ENCODE data around the gene KATNIP. TPM values are rescaled to one million over a fixed set of nuclear protein-coding genes. Genes with fewer than 3 reads are reported as not detected.

KATNIP gene
- 22.6 TPM for total RNA-seq
- long read RNA-seq, partial matches to known transcripts: 14 of 21 reads
- long read RNA-seq, other reads (novel, unspliced or antisense): 4 of 21 reads

DNA sequence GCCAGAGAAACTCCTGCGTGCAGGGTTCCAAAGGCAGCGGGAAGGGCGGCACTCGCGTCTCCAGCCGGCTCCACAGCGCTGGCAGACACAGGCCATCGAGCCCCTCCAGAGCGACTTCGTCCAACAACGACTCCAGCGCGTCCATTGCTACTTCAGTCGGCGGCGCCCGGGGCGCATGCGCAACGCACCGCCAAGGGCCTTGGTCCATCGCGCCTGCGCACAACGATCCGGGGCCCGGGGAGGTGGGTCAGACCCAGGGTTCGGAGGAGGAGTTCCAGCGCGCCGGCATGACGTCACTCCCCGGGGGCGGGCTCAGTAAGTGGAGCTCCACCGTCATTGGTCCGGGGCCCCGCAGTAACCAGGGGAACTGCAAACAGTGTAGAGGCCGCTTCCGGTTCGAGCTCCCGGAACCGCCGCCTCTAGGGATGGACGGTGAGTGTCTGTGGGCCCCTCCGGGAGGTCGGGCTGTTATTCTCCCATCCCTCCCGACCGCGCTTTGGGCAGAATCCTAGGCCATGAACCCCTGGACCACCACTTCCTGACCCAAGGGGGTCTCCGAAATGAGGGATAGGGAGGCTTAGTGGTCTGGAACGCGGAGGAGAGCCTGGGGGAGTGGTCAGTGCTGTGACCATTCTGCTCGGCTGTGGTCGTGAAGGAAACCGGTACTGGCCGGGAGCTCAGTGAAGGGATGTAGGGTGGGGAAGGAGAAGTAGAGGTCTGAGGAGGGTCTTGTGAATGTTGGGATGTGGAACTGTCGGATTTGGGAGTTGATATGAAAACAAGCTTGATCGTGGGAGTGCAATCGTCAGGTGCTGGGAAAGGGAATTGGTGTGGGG is at the start of gene KATNIP, which contains the start of gene GTF3C1:
KATNIP (plus strand) TSS at position 399 of the 836 bp plus-strand sequence; CDS start at position 426, 27 bp downstream.
GTF3C1 (minus strand) TSS at position 168 of the 836 bp plus-strand sequence; CDS start at position 145, 23 bp downstream.
- DNase-seq (ENCODE audit: low spot score): peak; percentile 100
- intact Hi-C loops (cut with DNase I): no loop called here

DNA sequence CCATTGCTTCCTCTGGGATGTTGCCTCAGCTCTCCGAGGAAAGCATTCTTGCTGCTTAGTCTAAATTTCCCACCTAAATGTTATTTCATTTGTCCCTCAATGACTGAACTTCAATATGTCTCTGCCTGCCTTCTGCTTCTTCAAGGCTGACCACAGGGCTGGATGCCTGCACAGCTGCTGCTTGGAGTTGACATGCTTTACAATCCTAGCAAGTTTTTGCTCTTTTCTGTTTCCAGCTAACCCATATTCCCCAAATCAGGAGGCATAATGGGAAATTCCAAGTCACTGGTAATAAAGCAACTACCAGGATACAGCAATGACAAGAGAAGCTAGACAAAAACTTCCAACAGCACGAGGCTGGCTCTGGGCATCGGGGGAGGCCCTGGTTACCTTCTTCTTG is 49.1 kb upstream of the KATNIP start:
- no peak for DNase-seq (ENCODE audit: low spot score)
- intact Hi-C loops (cut with DNase I): no loop called here

DNA sequence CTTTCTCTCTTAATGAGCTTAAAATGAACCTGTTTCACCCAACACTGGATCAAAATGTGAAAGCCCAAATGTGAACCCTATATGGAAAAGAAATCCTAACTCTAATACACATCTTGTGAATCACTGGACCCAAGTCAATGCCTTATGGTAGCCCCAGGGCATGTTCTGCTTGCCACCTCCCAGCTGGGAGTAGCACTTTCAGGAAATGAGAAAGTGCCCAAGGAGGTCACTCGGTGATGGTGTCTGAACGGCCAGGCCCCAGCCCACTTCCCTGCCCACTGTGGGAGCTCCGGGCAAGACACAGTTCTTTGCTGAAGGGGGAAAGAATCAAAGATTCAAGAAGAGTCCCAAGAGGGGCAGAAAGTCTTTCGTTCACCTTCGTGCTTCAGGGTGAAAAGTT is 46.3 kb upstream of the KATNIP start:
- intact Hi-C loops (cut with DNase I): no loop called here

DNA sequence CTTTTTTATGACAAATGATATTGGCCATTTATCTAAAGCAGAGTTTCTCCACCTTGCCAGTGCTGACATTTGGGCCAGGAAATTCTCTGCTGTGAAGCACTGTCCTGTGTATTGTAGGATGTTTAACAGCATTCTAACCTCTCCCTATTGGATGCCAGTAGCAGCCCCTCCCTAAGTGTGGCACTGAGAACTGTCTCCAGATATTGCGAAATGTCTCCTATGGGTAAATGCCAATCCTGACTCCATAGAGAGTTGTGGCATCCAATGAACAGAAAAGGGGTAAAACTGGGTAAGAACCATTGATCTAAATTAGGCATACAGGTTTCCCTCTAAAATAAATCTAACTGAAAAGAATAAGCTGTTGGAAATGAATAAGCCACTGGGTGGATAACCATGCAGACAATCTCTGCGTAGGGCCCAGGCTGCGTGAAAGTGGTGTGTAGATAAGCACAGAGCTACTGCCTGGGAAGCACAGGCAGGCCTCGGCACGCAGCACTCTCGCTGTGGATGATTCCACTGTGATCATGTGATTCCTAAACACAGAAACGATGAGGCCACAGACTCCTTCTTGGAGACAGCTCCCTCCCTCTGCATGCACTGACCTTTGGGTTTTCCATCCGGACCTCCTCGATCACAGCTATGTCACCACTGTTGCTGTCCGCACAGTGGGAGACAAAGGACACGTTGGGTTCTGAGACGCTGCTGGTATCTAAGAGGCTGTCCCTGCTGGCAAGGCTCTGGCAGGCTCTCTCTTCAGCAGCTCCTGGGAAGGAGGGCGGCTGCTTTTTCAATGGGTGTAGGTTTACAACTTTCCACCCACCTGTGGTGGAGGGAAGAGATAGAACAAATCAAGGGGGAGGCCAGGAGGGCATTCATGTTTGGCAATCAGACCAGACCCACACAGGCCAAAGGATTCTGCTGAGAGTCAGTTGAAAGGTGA is 44.4 kb upstream of the KATNIP start:
- intact Hi-C loops (cut with DNase I): no loop called here

More for the DNA sequence above, 46.3 kb upstream of the KATNIP start:
- DNase-seq (ENCODE audit: low spot score): no peak

DNA sequence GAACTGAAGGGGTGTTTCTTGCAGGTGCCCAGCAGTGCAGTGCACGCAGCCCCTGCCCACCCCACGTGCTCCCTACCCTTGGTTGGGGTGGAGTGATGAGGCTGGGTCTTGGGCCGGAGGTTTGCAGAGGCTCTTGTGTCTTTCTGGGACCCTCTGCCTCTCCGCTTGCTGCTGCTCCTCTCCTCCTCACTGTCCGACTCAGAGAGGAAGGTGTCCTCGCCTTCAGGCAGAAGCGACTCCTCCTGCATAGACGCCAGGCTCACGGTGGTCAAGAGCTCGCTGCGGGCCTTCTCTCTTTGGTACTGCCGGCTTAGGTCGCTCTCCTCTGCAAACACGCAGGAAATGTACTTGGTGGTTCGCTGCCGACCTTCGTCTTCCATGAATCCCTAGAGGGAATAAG is 43.2 kb upstream of the KATNIP start:
- intact Hi-C loops (cut with DNase I): no loop called here

More for the DNA sequence above, 44.4 kb upstream of the KATNIP start:
- DNase-seq (ENCODE audit: low spot score): no peak

DNA sequence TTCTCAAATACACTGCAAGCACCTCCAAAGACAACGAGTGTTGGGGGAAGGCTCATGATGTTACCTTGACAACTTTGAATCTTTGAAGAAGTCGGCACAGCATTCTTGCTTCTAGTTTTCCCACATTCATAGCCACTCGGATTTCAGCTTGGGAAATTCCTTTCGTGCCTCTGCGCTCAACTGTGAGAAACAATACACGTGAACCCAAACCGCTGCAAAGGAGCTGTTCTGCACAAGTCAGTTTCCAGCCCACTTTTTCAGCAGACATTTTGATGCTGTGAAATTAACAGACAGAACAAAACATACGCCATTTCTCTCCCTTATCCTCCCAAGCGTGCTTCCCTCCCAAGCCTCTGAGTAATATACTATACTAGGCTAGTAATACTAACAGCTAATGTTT is 41.5 kb upstream of the KATNIP start:
- intact Hi-C loops (cut with DNase I): no loop called here
- DNase-seq (ENCODE audit: low spot score): no peak

More for the DNA sequence above, 43.2 kb upstream of the KATNIP start:
- no peak for DNase-seq (ENCODE audit: low spot score)

DNA sequence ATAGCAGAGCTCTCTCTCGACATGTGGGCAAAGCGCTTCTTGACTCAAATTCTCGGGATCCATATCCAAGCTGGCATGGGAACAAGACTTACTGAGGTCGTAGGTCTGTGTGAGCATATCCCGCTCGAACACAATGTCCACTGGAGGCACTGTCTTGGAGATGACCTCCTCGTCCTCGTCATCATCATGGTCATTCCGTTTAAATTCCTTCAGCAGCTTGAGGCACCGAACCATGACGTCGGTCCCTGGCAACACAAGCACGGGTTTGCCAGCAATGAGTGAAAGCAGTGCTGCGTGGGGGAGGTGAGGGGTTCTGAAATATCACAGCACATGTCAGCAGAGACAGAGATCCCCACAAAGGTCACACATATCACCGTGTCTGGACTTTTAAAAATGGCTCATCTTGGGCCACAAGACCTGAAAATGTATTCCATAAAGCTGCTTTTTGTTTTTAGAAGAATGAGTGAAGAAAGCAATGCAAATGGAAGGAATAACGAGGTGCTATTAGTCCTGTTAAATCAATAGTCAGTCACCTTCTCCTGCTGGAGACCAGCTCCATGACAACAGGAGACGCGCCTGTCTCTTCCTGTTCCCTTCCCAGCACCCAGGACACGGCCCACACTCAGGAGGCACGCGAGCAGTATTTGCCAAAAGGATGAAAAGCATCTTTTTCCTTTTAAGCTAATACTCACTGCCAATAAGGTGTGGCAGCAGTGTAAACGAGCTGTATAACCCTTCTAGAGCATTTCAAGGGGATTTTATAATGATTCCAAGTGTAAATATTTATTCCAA is 38.1 kb upstream of the KATNIP start:
- intact Hi-C loops (cut with DNase I): no loop called here
- no peak for DNase-seq (ENCODE audit: low spot score)

DNA sequence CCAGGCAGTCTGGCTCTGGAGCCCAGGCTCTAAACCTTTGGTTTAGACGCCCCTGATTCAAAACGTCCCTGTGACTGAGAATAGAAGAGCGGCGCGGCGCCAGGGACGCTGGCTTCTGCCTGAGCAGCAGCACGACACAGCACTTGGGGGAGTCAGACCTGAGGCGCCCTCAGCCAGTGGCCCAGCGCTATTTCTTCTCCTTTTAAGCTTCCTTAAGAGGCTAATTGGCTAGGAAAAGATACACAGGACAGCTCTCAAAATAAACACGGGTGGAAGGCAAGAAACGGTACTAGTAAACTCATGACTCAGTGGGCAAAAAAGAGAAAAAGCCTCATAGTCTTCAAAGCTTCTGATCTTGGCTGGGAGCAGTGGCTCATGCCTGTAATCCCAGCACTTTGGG is 35.1 kb upstream of the KATNIP start:
- intact Hi-C loops (cut with DNase I): no loop called here
- no peak for DNase-seq (ENCODE audit: low spot score)

DNA sequence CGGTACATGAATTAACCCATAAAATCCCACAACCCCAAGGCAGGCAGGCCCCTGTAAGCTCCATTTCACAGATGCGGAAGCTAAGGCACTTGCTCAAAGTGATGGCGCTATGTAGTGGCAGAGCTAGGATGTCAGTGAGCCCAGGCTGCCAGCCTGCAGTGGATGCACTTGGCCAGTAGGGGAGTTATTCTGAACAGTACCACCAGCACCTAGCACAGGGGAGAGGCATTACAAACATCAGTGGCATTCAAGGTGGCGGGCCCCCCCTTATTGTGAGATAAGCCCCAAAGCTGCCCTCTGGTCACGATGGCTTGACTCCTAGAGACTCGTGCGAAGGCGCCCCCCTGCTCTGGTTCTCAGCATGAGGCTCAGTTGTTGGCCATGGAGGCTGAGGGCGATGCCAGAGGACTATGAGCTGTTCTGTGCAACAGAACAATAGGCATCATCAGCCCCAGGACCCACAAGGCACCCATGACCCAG is 34.0 kb upstream of the KATNIP start:
- intact Hi-C loops (cut with DNase I): no loop called here

DNA sequence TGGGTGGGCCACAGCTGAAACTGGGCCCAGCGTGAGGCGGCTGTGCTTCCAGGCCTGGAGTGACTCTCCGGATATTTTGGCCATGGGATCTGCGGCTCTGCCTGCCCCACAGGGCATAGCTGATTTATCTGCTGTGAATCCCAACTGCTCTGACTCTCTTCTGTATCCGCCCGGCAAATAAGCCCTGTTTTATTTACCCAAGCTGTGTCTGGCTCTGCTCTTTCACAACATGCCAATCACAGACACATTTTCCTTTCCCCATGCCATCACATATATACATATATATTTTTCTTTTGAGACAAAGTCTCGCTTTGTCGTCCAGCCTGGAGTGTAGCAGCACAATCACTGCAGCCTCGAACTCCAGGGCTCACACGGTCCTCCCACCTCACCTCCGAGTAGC is 33.6 kb upstream of the KATNIP start:
- intact Hi-C loops (cut with DNase I): no loop called here
- DNase-seq (ENCODE audit: low spot score): no peak

More for the DNA sequence above, 34.0 kb upstream of the KATNIP start:
- no peak for DNase-seq (ENCODE audit: low spot score)

DNA sequence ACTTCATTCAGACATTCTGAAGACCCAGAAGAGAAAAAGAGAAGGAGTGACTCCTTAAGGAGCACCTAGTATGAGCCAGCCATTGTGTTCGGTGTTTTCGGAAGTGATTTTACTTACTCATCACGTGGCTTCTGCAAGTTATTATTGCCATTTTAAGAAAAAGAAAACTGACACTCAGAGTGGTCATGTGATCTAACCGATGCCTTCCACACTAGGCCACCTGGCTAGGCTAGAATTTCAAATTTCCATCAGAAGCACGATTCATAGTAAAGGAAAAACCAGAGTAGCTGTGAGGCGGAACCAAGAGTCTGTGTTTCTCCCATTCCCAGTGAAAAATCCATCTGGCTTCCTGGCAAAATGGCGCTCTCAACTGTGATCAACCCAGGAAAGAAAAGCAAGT is 32.3 kb upstream of the KATNIP start:
- intact Hi-C loops (cut with DNase I): no loop called here
- no peak for DNase-seq (ENCODE audit: low spot score)

DNA sequence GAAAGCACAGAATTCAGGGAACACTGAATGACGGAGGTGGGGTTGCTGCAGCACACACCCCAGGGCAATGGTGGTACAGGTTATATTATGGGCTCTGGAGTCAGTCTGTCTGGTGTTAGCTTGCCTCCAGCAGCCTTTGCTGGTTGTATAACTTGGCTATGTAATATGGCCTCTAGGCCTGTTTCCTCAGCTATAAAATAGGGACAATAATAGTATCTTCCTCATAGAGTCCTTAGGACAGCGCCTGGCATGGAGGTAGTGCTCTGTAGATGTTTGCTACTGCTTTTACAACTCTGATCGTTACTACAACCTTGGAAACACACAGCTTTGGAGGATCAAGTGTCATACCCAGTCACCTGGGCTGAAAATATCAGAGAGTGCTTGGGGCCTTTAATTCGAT is 31.7 kb upstream of the KATNIP start:
- no peak for DNase-seq (ENCODE audit: low spot score)
- intact Hi-C loops (cut with DNase I): no loop called here

DNA sequence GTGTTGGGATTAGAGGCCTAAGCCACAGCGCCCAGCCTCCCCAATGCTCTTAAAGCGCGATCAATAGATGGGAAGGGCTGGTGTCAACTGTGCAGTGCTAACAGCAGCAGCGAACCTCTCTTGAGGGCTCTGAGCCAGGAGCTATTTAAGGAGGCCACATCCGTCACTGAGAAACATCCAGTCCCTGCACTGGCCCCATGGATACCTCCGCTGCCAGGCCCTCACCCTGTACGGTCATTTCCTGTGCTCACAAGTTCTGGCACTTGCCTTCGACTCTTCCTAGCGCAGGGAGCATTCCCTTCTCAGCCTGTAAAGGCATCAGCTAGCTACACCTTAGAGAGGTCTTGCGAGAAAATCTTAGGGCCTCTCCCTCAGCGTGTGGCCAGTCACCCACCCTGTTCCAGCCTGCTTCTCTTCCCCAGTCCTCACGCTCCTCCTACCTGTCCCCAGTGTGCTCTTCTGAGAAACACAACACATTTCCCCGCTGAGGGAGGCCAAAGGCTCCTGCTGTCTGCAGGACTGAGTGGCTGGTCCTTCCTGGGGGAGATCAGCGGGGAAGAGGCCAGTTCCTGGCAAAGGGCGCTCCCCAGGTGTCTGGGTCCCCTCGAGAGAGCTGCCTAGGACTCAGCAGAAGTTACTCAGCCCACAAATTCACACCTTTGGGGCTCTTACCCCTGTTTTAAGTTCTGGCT is 28.8 kb upstream of the KATNIP start:
- DNase-seq (ENCODE audit: low spot score): peak; percentile 89
- intact Hi-C loops (cut with DNase I): no loop called here

DNA sequence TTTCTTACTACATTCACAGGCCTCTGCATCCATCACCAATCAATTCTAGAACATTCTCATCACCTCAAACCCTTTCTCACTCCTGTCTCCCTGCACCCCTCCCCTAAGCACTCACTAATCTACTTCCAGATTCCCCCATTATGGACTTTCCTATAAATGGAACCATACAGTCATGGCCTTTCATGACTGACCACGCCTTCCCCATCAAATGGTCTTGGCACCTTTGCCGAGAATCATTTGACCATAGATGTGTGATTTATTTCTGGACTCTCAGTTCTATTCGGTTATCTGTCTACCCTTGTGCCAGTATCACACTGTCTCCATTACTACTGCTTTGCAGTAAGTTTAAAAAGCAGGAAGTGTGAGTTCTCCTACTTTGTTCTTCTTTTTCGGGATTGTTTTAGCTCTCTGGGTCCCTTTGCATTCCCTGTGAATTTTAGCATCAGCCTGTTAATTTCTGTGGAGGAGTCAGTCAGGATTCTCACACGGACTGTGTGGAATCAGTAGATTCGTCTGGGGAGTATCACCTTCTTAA is 27.7 kb upstream of the KATNIP start:
- intact Hi-C loops (cut with DNase I): no loop called here
- DNase-seq (ENCODE audit: low spot score): no peak

DNA sequence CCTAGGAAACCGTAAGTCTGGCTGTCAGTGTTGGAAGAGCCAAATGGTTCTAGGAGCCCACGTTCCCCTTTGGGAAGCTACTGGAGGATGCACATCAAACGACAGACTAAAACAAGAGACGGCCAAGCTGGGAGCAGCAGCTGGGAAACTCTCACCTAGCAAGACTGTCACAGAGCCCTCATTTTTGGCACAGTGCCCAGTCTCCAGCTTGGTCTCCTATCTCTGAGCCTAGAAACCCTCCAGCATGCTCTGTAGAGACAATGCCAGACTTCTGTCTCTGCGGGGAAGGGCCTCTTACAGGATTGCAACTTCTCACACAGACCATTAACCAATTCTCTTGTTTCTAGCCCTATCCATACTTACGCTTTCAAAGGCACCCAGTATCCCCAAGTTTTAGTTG is 23.8 kb upstream of the KATNIP start:
- no peak for DNase-seq (ENCODE audit: low spot score)
- intact Hi-C loops (cut with DNase I): no loop called here

DNA sequence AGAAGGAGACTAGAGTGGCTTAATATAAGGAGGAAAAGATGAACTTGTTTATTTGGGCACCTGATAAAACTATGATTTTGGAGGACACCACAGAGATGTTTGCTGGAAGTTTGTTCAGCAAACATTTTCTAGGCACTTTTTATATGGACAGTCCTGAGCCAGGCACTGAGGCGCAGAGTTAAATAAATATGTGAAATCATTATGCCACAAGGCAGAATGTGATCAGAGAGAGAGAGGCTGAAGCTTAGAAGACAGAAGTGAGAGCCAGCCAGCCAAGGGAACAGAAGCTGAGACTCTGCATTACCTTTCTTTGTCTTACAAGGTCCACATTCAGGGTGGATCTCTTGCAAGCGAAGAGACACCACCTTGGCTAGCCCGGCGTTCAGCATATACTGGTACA is 21.6 kb upstream of the KATNIP start:
- DNase-seq (ENCODE audit: low spot score): no peak
- intact Hi-C loops (cut with DNase I): no loop called here

DNA sequence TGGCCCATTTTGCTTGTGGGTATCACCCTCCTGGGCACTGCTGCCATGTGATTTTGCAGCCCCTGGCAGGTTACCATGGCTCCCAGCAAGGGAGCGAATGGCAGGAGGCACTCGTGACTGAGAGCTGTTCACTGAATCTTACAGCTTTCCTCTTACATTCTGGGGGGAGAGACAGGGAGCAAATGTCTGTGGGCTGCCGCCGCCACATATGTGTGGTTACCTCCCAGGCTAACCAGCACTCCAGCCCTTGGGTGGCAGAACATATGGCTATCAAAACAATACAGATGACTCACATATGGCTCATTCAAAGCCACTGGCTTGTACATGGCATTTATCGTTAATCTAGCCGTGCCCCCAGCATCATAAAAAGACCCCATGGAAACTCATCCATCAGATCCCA is 20.0 kb upstream of the KATNIP start:
- intact Hi-C loops (cut with DNase I): no loop called here
- DNase-seq (ENCODE audit: low spot score): no peak

DNA sequence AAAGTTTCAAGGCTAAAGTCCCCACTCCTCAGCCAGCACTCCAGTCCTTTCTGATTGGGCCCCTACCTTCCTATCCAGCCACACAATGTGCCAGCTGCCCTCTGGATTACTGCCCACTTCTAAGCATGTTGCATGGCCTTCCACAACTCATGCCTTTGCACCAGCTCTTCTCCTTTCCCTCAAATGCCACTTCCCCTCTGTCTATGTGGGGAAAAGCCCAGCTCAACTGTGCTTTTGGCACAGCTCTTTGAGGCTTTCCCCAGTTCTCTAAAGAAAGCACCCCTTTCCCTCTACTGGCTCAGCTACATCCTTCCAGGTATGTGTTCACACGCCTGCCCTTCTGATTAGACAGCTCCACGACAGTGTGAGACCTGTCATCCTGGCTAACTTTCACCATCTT is 18.8 kb upstream of the KATNIP start:
- intact Hi-C loops (cut with DNase I): no loop called here
- no peak for DNase-seq (ENCODE audit: low spot score)
